Measurements from ENCODE around the gene SLC29A1.

Gene SLC29A1

DNA sequence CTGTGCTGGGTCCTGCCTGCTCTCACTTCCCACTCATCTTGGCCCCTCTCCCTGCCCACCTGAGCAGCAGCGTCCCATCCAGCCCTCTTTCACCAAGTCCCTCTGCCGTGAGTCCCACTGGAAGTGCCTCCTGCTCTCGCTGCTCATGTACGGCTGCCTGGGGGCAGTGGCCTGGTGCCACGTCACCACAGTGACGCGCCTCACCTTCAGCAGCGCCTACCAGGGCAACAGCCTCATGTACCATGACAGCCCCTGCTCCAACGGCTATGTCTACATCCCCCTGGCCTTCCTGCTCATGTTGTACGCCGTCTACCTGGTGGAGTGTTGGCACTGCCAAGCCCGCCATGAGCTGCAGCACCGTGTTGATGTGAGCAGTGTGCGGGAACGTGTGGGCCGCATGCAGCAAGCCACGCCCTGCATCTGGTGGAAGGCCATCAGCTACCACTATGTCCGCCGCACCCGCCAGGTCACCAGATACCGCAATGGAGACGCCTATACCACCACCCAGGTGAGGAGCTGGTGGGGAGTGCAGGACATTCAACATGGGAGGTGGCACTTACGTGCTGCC, 49.7 kb downstream of the SLC29A1 start:
- H3K27me3 ChIP-seq (ENCODE audit: insufficient read depth, low read length) = peaks cover 69% of the 10 kb centered on the region
- no peaks in the 10 kb centered on the region for H3K36me3 ChIP-seq (ENCODE audit: insufficient read depth, low read length)
- peaks cover 13% of the 10 kb centered on the region for H3K4me1 ChIP-seq (ENCODE audit: insufficient read depth, low read length)
- 91% methylated on average over 22 of the region's 23 CpGs for WGBS
- no peak overlapping the region for H3K4me3 ChIP-seq (ENCODE audit: low read length)
- no peak overlapping the region for H3K27ac ChIP-seq (ENCODE audit: low read depth, low read length)
- H3K9ac ChIP-seq (ENCODE audit: low read depth, low read length) = no peak overlapping the region
- H3K9me3 ChIP-seq (ENCODE audit: insufficient read depth, low read depth, low read length) = no peaks in the 10 kb centered on the region

DNA sequence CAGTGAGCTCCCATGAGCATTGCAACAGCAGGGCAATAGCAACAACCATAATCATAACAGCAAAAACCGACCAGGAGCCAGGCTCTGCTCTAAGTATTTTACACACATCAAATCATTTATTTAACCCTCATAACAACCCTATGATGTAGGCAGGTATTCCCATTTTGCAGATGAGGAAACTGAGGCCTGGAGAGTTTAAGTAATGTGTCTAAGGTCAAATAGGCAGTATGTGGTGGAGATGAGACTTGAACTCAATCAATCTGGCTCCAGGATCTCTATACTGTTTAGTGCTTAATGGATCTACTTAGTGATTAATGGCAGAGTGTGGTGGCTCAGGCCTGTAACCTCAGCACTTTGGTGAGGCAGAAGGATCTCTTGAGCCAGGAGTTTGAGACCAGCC, 50.2 kb downstream of the SLC29A1 start:
- Histone ChIP-seq H3K9me3 (ENCODE audit: insufficient read depth, low read depth, low read length) (no peaks in the 10 kb centered on the region), H3K27ac (ENCODE audit: low read depth, low read length) (no peak overlapping the region), H3K36me3 (ENCODE audit: insufficient read depth, low read length) (no peaks in the 10 kb centered on the region), H3K9ac (ENCODE audit: low read depth, low read length) (no peak overlapping the region), H3K4me3 (ENCODE audit: low read length) (no peak overlapping the region), H3K4me1 (ENCODE audit: insufficient read depth, low read length) (peaks cover 9% of the 10 kb centered on the region), H3K27me3 (ENCODE audit: insufficient read depth, low read length) (peaks cover 72% of the 10 kb centered on the region)
- 85% methylated on average over 1 of the region's 1 CpG for WGBS

DNA sequence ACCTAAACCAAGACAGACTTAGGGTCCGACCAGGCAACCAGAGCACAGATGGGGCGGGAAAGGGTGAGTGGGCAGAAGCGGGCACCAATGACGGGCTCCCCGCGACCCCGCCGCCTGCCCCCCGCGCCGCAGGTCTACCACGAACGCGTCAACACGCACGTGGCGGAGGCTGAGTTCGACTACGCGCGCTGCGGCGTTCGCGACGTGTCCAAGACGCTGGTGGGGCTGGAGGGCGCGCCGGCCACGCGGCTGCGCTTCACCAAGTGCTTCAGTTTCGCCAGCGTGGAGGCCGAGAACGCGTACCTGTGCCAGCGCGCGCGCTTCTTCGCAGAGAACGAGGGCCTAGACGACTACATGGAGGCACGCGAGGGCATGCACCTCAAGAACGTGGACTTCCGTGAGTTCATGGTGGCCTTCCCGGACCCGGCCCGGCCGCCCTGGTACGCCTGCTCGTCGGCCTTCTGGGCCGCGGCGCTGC, 51.9 kb downstream of the SLC29A1 start:
- H3K27ac ChIP-seq (ENCODE audit: low read depth, low read length) = no peak overlapping the region
- H3K4me1 ChIP-seq (ENCODE audit: insufficient read depth, low read length) = peaks cover 5% of the 10 kb centered on the region
- no peaks in the 10 kb centered on the region for H3K36me3 ChIP-seq (ENCODE audit: insufficient read depth, low read length)
- peaks cover 61% of the 10 kb centered on the region for H3K27me3 ChIP-seq (ENCODE audit: insufficient read depth, low read length)
- 89% methylated on average over 59 of the region's 59 CpGs for WGBS
- H3K4me3 ChIP-seq (ENCODE audit: low read length) = no peak overlapping the region
- no peaks in the 10 kb centered on the region for H3K9me3 ChIP-seq (ENCODE audit: insufficient read depth, low read depth, low read length)
- no peak overlapping the region for H3K9ac ChIP-seq (ENCODE audit: low read depth, low read length)

DNA sequence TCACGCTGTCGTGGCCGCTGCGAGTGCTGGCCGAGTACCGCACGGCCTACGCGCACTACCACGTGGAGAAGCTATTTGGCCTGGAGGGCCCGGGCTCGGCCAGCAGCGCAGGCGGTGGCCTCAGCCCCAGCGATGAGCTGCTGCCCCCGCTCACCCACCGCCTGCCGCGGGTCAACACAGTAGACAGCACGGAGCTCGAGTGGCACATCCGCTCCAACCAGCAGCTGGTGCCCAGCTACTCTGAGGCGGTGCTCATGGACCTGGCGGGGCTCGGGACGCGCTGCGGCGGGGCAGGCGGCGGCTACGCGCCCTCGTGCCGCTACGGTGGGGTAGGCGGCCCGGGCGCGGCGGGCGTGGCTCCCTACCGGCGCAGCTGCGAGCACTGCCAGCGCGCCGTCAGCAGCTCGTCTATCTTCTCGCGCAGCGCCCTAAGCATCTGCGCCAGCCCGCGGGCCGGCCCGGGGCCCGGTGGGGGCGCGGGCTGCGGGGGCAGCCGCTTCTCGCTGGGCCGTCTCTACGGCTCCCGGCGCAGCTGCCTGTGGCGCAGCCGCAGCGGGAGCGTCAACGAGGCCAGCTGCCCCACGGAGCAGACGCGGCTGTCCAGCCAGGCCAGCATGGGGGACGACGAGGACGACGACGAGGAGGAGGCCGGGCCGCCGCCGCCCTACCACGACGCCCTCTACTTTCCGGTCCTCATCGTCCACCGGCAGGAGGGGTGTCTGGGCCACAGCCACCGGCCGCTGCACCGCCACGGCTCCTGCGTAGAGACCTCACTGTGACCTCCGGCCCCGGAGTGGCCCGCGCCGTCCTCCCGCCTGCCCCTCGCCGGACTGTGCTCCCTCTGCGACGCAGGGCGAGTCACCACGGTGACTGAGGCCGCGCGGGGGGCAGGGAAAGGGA, 52.6 kb downstream of the SLC29A1 start:
- no peaks in the 10 kb centered on the region for H3K36me3 ChIP-seq (ENCODE audit: insufficient read depth, low read length)
- peaks cover 61% of the 10 kb centered on the region for H3K27me3 ChIP-seq (ENCODE audit: insufficient read depth, low read length)

DNA sequence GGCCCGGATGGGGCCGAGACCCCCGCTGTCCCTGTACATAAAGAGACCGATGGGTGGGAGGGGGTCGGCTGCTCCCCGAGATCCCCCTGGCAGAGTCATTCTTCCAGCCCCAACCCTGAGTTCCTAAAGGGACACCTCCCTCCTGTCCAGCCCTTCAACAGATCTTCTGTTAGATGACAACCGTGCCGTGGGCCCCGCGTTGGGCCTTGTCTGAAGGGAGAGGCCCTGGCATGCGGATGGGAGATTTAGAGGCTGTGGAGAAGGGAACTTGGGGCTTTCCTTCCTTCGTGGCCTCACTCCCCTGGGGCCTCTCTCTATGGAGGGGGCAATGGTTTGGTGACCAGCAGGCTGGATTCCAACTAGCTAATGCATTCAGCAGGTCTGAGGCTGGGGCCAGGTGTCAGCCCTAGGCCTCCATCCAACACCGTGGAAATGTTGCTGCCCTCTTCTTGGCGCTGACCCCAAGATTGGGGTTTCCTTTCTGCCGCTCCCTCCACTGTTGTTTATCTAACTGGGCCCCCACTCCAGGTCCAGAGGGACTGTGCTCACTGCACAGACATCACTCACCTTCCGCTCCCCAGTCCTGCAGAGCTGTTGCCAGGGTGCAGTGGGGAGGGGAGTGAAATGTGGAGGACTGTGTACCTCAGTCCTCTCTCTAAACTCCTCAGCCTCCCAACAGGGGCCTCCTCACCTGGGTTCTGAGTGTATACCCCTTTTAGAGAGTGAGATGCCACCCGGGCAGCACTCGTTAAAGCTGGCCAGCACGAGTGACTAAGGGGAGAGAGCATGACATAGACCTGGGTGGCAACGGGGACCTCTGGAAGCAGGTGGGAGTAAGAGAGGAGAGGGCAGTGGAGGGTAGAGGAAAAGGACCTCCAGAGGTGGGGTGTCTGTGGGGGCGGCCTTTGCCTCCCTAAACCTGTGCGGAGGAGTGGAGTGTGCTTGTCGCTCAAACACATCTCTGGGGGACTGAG, 53.6 kb downstream of the SLC29A1 start:
- 85% methylated on average over 23 of the region's 23 CpGs for WGBS
- Histone ChIP-seq H3K4me1 (ENCODE audit: insufficient read depth, low read length) (no peaks in the 10 kb centered on the region), H3K9me3 (ENCODE audit: insufficient read depth, low read depth, low read length) (no peaks in the 10 kb centered on the region), H3K9ac (ENCODE audit: low read depth, low read length) (no peak overlapping the region), H3K36me3 (ENCODE audit: insufficient read depth, low read length) (no peaks in the 10 kb centered on the region), H3K4me3 (ENCODE audit: low read length) (no peak overlapping the region), H3K27me3 (ENCODE audit: insufficient read depth, low read length) (peaks cover 56% of the 10 kb centered on the region), H3K27ac (ENCODE audit: low read depth, low read length) (no peak overlapping the region)

More for the DNA sequence above, 52.6 kb downstream of the SLC29A1 start:
- peaks cover 5% of the 10 kb centered on the region for H3K4me1 ChIP-seq (ENCODE audit: insufficient read depth, low read length)
- H3K27ac ChIP-seq (ENCODE audit: low read depth, low read length) = no peak overlapping the region
- no peaks in the 10 kb centered on the region for H3K9me3 ChIP-seq (ENCODE audit: insufficient read depth, low read depth, low read length)
- H3K9ac ChIP-seq (ENCODE audit: low read depth, low read length) = no peak overlapping the region
- 14% methylated on average over 109 of the region's 109 CpGs for WGBS
- peak overlapping the region; percentile 36 for H3K4me3 ChIP-seq (ENCODE audit: low read length)

DNA sequence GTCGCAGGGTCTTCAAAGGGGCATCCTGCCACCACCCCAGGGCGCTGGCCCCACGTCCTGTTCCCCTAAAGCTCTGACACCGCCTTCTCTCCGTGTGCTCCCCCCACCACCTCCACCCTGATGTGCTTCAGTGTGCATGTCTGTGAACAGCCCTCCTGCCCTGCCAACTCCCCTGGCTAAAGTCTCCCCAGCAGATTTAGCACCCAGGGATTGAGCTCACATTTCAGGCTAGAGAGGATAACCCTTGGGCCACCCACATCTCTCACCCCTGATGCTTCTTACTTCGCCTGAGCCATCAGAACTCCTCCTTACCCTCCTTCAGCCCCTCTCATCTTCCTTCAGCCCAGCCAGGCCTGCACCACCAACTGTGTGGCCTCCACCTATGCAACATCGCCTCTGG, 54.4 kb downstream of the SLC29A1 start:
- H3K27ac ChIP-seq (ENCODE audit: low read depth, low read length) = no peak overlapping the region
- H3K4me3 ChIP-seq (ENCODE audit: low read length) = no peak overlapping the region
- WGBS = 85% methylated on average over 7 of the region's 7 CpGs
- H3K27me3 ChIP-seq (ENCODE audit: insufficient read depth, low read length) = peaks cover 53% of the 10 kb centered on the region
- H3K36me3 ChIP-seq (ENCODE audit: insufficient read depth, low read length) = no peaks in the 10 kb centered on the region
- no peaks in the 10 kb centered on the region for H3K9me3 ChIP-seq (ENCODE audit: insufficient read depth, low read depth, low read length)
- no peak overlapping the region for H3K9ac ChIP-seq (ENCODE audit: low read depth, low read length)
- H3K4me1 ChIP-seq (ENCODE audit: insufficient read depth, low read length) = no peaks in the 10 kb centered on the region

DNA sequence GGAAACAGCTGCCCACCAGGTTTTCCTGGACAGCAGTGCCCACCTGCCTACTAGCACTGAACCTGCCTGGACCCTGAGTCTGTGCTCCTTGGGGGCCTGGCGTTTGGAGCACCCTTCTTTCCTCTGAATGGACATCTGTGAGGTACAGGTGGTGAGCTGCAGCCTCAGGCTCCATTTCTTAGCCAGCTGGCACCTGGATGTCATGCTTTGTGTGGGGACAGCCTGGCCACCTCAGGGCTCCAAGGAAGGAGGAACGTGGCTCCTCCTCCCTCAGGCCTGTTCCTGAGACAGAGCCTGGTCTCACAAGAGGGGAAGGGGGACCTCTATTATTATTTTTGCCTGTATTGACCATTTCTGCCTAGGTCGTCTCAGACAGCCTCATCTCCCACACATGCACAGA, 54.9 kb downstream of the SLC29A1 start:
- peaks cover 51% of the 10 kb centered on the region for H3K27me3 ChIP-seq (ENCODE audit: insufficient read depth, low read length)
- no peaks in the 10 kb centered on the region for H3K9me3 ChIP-seq (ENCODE audit: insufficient read depth, low read depth, low read length)
- no peak overlapping the region for H3K9ac ChIP-seq (ENCODE audit: low read depth, low read length)
- 62% methylated on average over 2 of the region's 3 CpGs for WGBS
- H3K4me1 ChIP-seq (ENCODE audit: insufficient read depth, low read length) = no peaks in the 10 kb centered on the region
- no peaks in the 10 kb centered on the region for H3K36me3 ChIP-seq (ENCODE audit: insufficient read depth, low read length)
- no peak overlapping the region for H3K27ac ChIP-seq (ENCODE audit: low read depth, low read length)
- H3K4me3 ChIP-seq (ENCODE audit: low read length) = no peak overlapping the region

DNA sequence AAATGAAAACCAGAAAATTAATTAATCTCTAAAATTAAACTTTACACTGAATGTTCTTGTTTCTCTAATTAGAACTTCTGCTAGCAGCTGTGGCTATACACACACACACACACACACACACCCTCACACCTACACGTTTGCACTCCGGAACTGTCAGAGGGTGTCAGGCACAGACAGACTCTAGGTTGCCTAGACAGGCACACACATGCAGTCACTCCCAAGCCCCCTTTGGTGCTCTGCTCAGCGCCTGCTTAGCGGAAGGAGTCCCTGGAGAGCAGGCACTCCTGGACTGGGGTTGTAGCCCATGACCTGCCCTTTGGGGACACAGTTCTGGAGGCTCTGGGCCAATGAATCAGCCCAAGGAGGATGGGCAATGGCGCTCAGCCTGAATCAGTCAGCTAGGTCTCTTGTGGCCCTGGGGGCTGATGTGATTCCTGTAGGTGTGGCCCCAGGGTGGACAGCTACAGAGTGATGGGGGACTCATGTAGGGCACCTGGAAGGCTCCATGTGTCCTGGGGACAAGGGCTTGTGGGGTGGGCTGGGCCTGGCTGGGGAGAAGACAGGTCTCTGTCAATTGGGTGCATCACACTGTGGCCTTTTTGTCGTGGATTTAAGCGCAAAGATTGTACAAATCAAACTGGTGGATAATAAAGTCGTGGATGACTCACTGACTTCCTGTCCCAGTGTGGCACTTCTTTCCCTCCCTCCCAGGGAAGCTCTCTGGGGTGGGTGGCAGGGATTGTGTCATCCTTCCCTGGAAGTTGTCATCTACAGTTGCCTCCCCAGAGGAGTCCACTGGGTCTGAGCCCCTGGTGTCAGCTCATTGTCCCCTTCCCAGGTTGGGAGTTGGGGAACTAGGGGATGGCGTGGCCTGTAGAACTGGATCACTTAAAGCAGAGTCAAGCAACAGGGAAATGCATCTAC, 55.6 kb downstream of the SLC29A1 start:
- H3K27ac ChIP-seq (ENCODE audit: low read depth, low read length) = no peak overlapping the region
- H3K4me1 ChIP-seq (ENCODE audit: insufficient read depth, low read length) = no peaks in the 10 kb centered on the region
- WGBS = 69% methylated on average over 9 of the region's 9 CpGs
- H3K36me3 ChIP-seq (ENCODE audit: insufficient read depth, low read length) = no peaks in the 10 kb centered on the region
- peaks cover 57% of the 10 kb centered on the region for H3K27me3 ChIP-seq (ENCODE audit: insufficient read depth, low read length)
- H3K4me3 ChIP-seq (ENCODE audit: low read length) = no peak overlapping the region
- H3K9me3 ChIP-seq (ENCODE audit: insufficient read depth, low read depth, low read length) = no peaks in the 10 kb centered on the region
- H3K9ac ChIP-seq (ENCODE audit: low read depth, low read length) = no peak overlapping the region
